GM19035 (cell line): ENCODE measurements around the gene MTTP.

Experiments
- ATAC-seq: cut with Tn5 transposase; IDR thresholded peaks from one replicate; pipeline ENCODE4 v1.9.1; 2021; ENCODE audit not compliant: unreplicated experiment

Gene MTTP

GRCh38 chr4:99591757-99592156 is 17.1 kb downstream of the MTTP start:
- no peak for ATAC-seq

GRCh38 chr4:99593781-99594641 is 19.4 kb downstream of the MTTP start:
- ATAC-seq: no peak

- no peak for ATAC-seq
Observed at GRCh38 chr4:99594818-99595217, 20.2 kb downstream of the MTTP start.

DNA sequence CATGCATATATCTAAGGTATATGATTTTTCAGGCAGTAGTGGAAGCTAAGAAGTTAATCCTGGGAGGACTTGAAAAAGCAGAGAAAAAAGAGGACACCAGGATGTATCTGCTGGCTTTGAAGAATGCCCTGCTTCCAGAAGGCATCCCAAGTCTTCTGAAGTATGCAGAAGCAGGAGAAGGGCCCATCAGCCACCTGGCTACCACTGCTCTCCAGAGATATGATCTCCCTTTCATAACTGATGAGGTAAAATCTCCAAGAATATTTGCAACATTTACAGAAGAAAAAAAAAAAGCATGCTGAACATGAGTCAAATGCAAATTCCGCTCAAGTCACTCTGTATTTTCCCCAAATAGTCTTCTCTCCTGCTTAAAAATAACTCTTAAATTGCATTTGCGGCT is 32.1 kb downstream of the MTTP start:
- no peak for ATAC-seq

DNA sequence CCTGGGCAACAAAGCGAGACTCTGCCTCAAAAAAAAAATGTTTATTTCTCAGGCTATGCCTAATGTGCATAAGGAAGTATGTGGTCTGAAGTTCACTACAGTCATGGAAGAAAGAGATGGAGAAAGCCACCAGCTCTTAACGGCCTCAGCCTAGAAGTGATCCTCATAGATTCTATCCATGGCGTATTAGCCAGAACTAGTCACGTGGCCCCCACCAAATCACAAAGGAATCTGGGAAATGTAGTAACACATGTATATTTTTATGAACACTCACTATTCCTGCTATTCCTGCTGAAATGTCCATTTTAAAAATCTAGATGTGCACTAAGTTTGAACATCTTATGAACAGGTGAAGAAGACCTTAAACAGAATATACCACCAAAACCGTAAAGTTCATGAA is 33.8 kb downstream of the MTTP start:
- no peak for ATAC-seq

GRCh38 chr4:99610605-99611175 is 36.1 kb downstream of the MTTP start:
- ATAC-seq: no peak

- ATAC-seq: no peak
Observed at GRCh38 chr4:99612281-99612680, 37.7 kb downstream of the MTTP start.

GRCh38 chr4:99612704-99613103 is 38.1 kb downstream of the MTTP start:
- no peak for ATAC-seq

GRCh38 chr4:99614491-99614890 is 39.9 kb downstream of the MTTP start:
- ATAC-seq: no peak

GRCh38 chr4:99615170-99615820 is 40.7 kb downstream of the MTTP start:
- ATAC-seq: no peak

- ATAC-seq: no peak
Observed at GRCh38 chr4:99617374-99617773, 42.8 kb downstream of the MTTP start.

GRCh38 chr4:99622341-99622740 is 47.7 kb downstream of the MTTP start:
- ATAC-seq: no peak

DNA sequence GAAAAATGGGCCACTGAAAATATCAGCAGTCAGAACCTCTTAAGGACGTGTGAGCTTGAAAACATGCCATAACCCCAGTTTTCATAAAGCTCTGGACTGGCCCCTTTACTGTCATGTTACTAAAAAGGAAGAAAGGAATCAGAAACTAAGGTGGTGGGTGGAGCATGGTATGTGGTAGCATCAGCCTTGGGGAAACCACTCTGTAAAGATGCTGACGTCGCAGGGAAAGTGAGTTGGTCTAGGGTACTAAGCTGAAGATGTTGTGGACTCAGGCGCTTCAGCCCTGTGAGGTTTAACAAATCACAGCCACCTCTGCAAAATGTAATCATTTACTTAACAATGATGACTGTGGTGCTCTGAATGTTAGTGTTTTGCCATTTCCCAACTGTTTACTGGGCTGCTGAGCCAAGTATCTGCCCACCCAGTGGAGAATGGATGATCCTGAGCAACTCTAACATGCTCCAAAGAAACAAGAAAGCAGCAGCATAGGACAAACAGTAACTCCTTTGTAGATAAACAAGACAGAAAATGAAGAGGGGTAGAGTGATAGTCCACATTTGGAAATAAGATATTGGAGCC is 49.6 kb downstream of the MTTP start:
- ATAC-seq: no peak

DNA sequence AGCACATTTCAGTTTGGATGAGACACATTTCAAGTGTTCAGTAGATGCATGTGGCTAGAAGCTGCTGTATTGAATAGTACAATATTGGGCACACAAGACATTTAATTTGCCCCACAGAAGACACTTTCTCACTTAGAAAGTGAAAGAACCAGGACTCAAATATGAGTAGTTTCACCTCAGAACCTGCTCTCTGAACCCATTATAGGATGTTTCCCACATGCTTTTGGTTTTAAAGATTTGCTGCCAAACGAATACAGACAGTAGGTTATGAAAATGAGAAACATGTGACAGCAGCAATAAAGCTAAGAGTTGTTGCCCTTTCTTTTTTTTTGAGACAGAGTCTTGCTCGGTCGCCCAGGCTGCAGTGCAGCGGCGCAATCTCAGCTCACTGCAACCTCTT is 50.7 kb downstream of the MTTP start:
- no peak for ATAC-seq

DNA sequence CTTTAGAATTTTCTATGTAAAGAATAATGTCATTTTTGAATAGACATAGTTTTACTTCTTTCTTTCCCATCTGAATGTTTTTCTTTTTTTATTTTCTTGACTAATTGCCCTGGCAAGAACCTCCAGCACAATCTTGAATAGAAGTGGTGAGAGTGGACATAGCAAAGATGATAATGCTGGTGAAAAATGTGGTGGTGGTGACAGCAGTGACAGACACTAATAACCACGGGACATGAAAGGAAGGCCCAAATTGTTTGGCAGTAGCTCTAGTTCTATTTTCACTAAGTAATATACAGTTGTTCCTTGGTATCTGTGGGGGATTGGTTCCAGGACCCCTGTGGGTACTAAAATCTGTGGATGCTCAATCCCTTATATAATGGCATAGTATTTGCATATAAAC is 53.4 kb downstream of the MTTP start:
- ATAC-seq: no peak

- ATAC-seq: no peak
Observed at GRCh38 chr4:99629962-99630554, 55.4 kb downstream of the MTTP start.

DNA sequence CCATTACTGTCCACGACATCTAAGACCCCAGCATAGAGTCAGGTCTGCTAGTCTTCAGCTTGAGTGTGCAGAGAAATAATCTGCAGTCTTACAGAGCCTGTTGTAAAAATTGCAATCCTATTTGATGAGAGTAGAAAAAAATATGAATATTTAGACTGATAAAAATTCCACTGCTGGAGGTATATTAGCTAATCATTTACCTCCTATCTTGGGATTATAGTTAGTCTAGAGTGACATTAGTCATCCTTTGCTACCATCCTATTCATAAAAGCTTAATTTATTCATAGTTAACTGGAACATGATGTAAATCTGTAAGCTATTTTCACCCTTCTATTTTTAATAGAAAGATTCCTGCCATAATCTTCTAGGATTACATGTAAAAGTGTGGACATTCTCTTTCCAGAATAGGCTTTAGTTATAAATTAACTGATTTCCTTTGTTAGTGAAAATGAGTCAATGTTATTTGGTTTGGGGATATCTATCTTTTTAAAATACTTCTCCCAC is 56.3 kb downstream of the MTTP start:
- no peak for ATAC-seq

DNA sequence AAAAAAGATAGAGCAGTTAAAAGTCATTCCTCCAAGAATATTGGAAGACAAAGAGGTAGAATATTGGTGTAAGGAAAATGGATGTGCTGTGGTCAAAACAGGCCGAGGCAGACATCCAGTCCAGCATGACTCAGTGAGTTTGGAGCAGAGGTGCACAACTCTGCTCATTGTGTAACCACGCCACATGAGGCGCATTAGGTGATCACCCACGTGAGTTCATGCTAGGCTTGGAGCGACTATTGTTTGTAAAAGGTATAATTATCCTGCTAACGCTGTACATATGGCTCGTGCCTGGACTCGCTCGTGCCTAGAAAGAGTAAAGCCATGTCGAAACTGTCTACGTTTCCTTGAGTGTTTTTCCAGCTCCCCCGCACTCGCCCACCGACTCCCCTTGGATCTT is 59.1 kb downstream of the MTTP start:
- no peak for ATAC-seq

DNA sequence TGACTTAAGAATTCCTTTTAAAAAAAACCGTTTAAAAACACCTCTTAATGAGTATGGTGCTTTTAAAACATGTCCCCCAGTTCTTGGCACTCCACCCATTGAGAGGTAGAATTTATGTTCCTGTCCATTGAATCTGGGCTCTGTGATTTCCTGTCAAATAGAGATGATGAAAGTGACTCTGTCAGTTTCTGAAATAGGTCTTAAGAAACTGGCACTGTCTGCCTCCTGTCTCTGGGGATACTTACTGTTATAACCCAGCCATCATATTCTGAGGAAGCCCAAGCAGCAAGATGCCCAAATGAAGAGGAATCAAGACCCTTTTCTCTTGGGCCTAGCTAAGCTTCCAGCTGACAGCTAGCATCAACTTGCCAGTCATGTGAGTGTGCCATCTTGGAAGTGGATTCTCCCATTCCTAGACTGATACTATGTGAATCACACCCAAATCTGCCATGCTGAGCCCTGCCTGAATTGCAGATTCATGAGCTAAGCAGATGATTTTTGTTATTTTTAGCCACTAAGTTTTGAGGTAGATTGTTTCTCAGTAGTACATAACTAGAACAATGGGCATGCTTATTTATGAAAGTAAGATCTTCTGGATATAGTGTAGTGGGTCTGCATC is 60.2 kb downstream of the MTTP start:
- no peak for ATAC-seq

DNA sequence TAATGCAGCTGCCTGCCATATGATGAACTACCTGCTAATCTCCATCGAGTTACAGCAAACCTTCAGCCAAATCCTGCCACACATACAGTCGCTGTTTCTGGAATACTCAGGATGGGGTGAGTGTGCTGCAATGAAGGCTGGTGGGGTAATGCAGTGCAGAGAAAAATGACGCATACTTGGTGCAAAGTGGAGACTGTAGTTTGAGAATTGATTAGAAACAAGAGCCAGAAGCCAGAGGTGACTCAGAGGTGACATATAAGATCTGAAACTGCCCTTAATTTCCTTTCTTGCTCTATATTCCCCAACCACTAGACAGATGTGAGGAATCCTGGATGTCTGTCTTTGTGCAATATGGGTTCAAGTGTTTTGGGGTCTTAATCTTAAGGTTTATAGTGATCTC is 61.0 kb downstream of the MTTP start:
- no peak for ATAC-seq

GRCh38 chr4:99636422-99636821 is 61.8 kb downstream of the MTTP start:
- ATAC-seq: no peak
